Peyer's patch (tissue), 4 donors: ENCODE measurements around the gene ZFYVE26.

Source experiments
- CTCF ChIP-seq, 6 experiments: fragments of 450-650 bp in 4 of 6; fragments of 200-600 bp in 2 of 6; sonication (generic) in 1 of 6; IDR thresholded peaks; one replicate each; pipeline ENCODE4 v1.5.1; 2017 to 2019; ENCODE audit warnings: antibody characterized with exemption in 6 of 6, mild to moderate bottlenecking in 3 of 6, moderate library complexity in 1 of 6
- POLR2A ChIP-seq, 2 donors: fragments of 450-650 bp; IDR thresholded peaks; one replicate each; pipeline ENCODE4 v1.5.1; 2017; ENCODE audit warnings: antibody characterized with exemption in 2 of 2, mild to moderate bottlenecking in 2 of 2, moderate library complexity in 2 of 2

- TF ChIP-seq CTCF (IDR thresholded peaks at IDR 0.05) (no peak), POLR2A (IDR thresholded peaks at IDR 0.05) (no peak)
Measured at GRCh38 chr14:67776653-67777322, 39.6 kb downstream of the ZFYVE26 start.
